ENCODE results near the gene CD99.

DNA sequence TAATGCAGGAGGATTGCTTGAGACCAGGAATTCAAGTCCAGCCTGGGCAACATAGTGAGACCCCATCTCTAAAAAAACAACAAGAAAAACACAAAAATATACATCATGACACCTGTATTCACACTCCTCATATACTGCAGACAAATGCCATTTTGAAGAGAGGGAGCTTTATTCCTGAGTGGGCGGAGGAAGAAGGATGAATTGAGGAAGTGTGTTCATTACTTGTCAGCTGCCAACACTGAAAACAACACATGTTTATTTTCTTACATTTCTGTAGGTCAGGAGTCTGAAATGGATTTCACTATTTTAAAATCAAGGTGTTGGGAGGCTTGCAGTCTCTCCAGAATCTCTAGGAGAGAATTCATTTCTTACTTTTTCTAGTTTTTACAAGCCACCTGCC is 47.2 kb upstream of the CD99 start:
- TF ChIP-seq CTCF (IDR thresholded peaks at IDR 0.05): no peak
- TF ChIP-seq POLR2AphosphoS5 (IDR thresholded peaks at IDR 0.05): no peak
